Measurements from ENCODE around the gene CNN3. TPM values are rescaled to one million over a fixed set of nuclear protein-coding genes. Genes with fewer than 3 reads are reported as not detected.

Gene CNN3
- total RNA-seq, 2 experiments from 2014 or later, result 12.8 to 12.9 TPM

GRCh38 chr1:94887603-94888171 lies 39.2 kb downstream of the CNN3 start:
- ChIA-PET POLR2A (no interaction called here), CTCF (interaction anchor here (1.3 kb wide), 1 partner anchor 34 kb away, joined by 3 read pairs; no protein-coding TSS in a partner anchor)
- peaks cover 2% of the 10 kb centered on the region for H3K27me3 Mint-ChIP-seq
- intact Hi-C loops (cut with micrococcal nuclease), result no loop called here
- no peak for TF ChIP-seq CTCF (IDR thresholded peaks at IDR 0.05)
- no peaks in the 10 kb centered on the region for H3K9me3 Mint-ChIP-seq
- no peak overlapping the region for H3K4me3 Mint-ChIP-seq
- peaks cover 10% of the 10 kb centered on the region for H3K4me1 Mint-ChIP-seq (ENCODE audit: low read depth)
- ATAC-seq, result no peak
- DNase-seq, result no peak
- no peak overlapping the region for H3K27ac Mint-ChIP-seq
- no peaks in the 10 kb centered on the region for H3K36me3 Mint-ChIP-seq (ENCODE audit: low read depth)

GRCh38 chr1:94887106-94887505 lies 39.8 kb downstream of the CNN3 start:
- intact Hi-C loops (cut with micrococcal nuclease), result no loop called here
- CTCF ChIA-PET, result interaction anchor here (1.3 kb wide), 1 partner anchor 33 kb away, joined by 3 read pairs; no protein-coding TSS in a partner anchor
- Mint-ChIP-seq H3K4me3 (no peak overlapping the region), H3K27me3 (peaks cover 2% of the 10 kb centered on the region), H3K36me3 (ENCODE audit: low read depth) (no peaks in the 10 kb centered on the region), H3K9me3 (no peaks in the 10 kb centered on the region), H3K4me1 (ENCODE audit: low read depth) (peaks cover 10% of the 10 kb centered on the region), H3K27ac (no peak overlapping the region)
- ATAC-seq, result no peak
- POLR2A ChIA-PET, result interaction anchor here (1.0 kb wide), 1 partner anchor 13 kb away, joined by 3 read pairs; no protein-coding TSS in a partner anchor
- DNase-seq, result no peak
- no peak for TF ChIP-seq CTCF (IDR thresholded peaks at IDR 0.05)

GRCh38 chr1:94886361-94886760 lies 40.5 kb downstream of the CNN3 start:
- Mint-ChIP-seq H3K27ac (no peak overlapping the region), H3K9me3 (no peaks in the 10 kb centered on the region), H3K4me1 (ENCODE audit: low read depth) (peaks cover 10% of the 10 kb centered on the region), H3K4me3 (no peak overlapping the region), H3K27me3 (peaks cover 2% of the 10 kb centered on the region), H3K36me3 (ENCODE audit: low read depth) (no peaks in the 10 kb centered on the region)
- ChIA-PET CTCF (interaction anchor here (1.0 to 1.3 kb wide), 2 partner anchors 16 to 33 kb away, joined by 3 read pairs; no protein-coding TSS in a partner anchor), POLR2A (interaction anchor here (1.0 kb wide), 1 partner anchor 13 kb away, joined by 3 read pairs; no protein-coding TSS in a partner anchor)
- DNase-seq, result no peak
- intact Hi-C loops (cut with micrococcal nuclease), result no loop called here
- no peak for ATAC-seq
- TF ChIP-seq CTCF (IDR thresholded peaks at IDR 0.05), result no peak

- POLR2A ChIA-PET, result no interaction called here
- CTCF ChIA-PET, result interaction anchor here (1.7 to 3.5 kb wide), 2 partner anchors 30 to 159 kb away, joined by 5 to 13 read pairs; no protein-coding TSS in a partner anchor
- ATAC-seq, result no peak
- H3K27ac Mint-ChIP-seq, result no peak overlapping the region
- H3K36me3 Mint-ChIP-seq (ENCODE audit: low read depth), result no peaks in the 10 kb centered on the region
- TF ChIP-seq CTCF (IDR thresholded peaks at IDR 0.05), result no peak
- intact Hi-C loops (cut with micrococcal nuclease), result no loop called here
- DNase-seq, result no peak
- no peaks in the 10 kb centered on the region for H3K27me3 Mint-ChIP-seq
- H3K4me3 Mint-ChIP-seq, result no peak overlapping the region
- H3K9me3 Mint-ChIP-seq, result no peaks in the 10 kb centered on the region
- H3K4me1 Mint-ChIP-seq (ENCODE audit: low read depth), result peaks cover 10% of the 10 kb centered on the region
Measured at GRCh38 chr1:94884507-94884906, 42.4 kb downstream of the CNN3 start.

GRCh38 chr1:94884106-94884505 lies 42.8 kb downstream of the CNN3 start:
- intact Hi-C loops (cut with micrococcal nuclease), result no loop called here
- Mint-ChIP-seq H3K36me3 (ENCODE audit: low read depth) (no peaks in the 10 kb centered on the region), H3K9me3 (no peaks in the 10 kb centered on the region), H3K27me3 (no peaks in the 10 kb centered on the region), H3K27ac (peak overlapping the region; percentile 51), H3K4me1 (ENCODE audit: low read depth) (peaks cover 10% of the 10 kb centered on the region), H3K4me3 (no peak overlapping the region)
- ATAC-seq (no peak), DNase-seq (no peak)
- POLR2A ChIA-PET, result no interaction called here
- no peak for TF ChIP-seq CTCF (IDR thresholded peaks at IDR 0.05)
- CTCF ChIA-PET, result interaction anchor here (1.7 to 3.5 kb wide), 2 partner anchors 30 to 159 kb away, joined by 5 to 13 read pairs; no protein-coding TSS in a partner anchor

All from activated CD8-positive, alpha-beta T cell treated with anti-CD3 and anti-CD28 coated beads for 36 hours (primary cell).